ENCODE data around the gene CCDC159.

The CCDC159 gene

DNA sequence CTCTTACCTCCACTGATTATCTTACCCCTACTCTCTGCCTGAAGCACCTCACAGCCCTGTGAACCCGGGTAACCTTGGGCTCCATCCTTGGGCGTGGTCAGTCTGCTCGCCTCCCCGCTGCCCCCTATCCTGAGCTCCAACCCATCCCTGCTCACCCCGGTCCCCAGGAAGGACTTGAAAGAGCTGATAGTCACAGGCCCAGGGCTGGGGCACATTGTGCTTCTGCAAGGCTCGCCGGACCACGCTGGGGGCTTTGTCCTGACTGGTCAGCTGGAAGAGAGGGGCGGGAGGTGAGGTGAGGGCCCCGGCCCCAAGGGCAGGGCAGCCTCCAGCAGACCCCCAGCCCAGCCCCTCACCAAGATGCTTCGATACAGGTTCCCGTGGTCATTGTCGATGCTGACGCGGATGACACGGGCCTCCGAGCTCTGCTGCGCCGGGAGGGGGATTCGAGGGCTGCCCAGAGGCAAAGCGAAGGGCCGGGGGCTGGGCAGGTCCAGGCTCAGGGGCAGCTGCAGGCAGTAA is 50.8 kb downstream of the CCDC159 start:
- no peak for DNase-seq

DNA sequence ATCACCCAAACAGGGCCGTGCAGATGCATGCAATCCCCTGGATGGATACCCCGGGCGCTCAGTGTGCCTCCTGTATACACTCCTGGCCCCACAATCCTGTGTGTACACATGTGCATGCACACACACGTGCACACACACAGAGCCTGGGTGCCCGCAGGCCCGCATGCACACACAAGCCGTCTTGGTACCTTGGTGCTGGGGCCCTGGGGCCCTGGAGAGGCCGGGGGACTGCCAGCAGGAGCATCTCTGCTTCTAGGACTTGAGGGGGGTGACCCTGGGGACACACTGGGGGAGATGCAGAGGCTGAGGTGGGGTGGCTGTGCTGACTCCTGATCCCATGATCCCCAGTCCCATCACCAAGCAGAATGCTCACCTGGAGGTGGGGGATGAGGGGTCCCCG is 53.3 kb downstream of the CCDC159 start:
- DNase-seq, result no peak

DNA sequence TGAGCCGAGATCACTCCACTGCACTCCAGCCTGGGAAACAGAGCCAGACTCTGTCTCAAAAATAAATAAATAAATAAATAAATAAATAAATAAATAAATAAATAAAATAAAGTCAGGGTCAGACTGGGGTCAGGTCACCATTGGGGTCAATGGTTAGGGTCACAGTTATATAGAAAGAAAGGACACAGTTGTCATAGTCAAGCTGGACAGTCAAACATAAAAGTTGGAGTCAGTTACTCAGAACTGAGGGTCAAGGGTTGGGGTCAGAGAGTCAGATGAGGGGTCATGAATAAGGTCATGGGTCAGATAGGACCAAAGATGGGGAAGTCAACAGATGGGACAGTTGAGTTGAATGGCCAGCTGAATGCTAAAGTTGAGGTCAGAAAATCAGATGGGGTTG is 54.5 kb downstream of the CCDC159 start:
- DNase-seq, result no peak

DNA sequence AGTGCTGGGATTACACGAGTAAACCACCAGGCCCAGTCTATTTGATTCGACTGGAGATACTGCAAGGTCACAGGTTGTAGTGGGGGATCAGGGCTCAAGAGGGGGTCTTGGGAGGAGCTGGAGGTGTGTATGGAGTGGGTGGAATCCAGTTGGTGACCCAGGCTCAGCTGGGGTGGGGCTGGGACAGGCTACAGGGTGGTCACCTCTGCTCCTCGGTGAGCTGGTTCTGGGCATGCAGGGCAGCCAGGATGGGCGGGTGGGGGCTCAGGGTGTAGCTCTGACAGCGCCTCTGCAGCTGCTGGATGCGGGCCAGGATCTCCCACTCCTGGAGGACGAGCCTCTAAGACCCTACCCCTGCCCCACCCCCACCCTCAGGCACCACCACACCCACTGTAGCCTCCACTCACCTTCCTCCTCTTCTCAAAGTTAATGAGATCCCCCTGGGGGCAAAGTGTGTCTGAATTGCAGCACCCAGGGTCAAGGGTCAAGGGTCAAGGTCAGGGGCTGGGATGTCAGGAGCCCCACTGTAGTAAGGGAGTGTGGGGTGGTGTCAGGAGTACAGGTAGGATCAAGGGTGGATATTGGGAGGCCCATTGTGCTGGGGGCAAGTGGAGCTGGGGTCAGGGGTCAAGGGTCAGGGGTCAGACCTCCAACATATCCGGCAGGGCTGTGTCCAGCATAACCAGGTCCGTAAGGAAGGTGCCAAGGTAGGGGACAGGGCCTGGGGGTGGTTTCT is 55.7 kb downstream of the CCDC159 start:
- no peak for DNase-seq
